GM12865 (cell line): ENCODE results near the gene DLX6.

Experiments
- DNase-seq: peaks from one replicate; pipeline ENCODE4 v3.0.0; 2010; ENCODE audit warnings: low read depth
- H3K4me3 ChIP-seq: 2 replicates; pipeline ENCODE4 v1.5.1; 2011; ENCODE audit warnings: mild to moderate bottlenecking, low read depth, low read length, control low read depth
- TF ChIP-seq, protein P1 (sequence below): IDR thresholded peaks from 2 replicates; pipeline ENCODE4 v1.5.1; 2011; ENCODE audit warnings: low read length, control low read depth, low read depth, inconsistent platforms; ENCODE audit not compliant: insufficient read depth; ENCODE audit errors: missing control alignments

Gene DLX6

DNA sequence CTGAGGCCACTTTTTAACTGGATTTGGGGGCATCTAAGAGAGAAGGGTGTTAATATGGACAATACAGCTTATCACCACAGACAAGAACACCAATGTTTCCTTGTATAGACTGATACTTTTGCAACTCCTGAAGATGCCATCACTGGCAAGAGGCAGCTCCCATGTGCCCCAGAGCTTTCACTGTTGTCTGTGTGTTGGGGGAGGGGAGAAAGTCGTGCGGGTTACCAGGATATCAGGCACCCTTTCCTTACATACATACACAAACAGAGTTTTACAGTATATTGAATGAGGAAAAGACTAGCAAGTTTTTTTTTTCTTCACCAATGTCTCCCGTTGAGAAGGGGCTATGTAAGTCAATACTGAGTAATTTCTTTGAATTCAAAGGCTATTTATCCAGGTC lies 4.1 kb upstream of the DLX6 start:
- no peak for DNase-seq
- H3K4me3 ChIP-seq = no peak overlapping the region
- TF ChIP-seq, protein P1, sequence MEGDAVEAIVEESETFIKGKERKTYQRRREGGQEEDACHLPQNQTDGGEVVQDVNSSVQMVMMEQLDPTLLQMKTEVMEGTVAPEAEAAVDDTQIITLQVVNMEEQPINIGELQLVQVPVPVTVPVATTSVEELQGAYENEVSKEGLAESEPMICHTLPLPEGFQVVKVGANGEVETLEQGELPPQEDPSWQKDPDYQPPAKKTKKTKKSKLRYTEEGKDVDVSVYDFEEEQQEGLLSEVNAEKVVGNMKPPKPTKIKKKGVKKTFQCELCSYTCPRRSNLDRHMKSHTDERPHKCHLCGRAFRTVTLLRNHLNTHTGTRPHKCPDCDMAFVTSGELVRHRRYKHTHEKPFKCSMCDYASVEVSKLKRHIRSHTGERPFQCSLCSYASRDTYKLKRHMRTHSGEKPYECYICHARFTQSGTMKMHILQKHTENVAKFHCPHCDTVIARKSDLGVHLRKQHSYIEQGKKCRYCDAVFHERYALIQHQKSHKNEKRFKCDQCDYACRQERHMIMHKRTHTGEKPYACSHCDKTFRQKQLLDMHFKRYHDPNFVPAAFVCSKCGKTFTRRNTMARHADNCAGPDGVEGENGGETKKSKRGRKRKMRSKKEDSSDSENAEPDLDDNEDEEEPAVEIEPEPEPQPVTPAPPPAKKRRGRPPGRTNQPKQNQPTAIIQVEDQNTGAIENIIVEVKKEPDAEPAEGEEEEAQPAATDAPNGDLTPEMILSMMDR = no peak

- no peak overlapping the region for H3K4me3 ChIP-seq
- DNase-seq = no peak
- TF ChIP-seq, protein P1 = no peak
Observed at GRCh38 chr7:97001656-97002554, 3.4 kb upstream of the DLX6 start.

DNA sequence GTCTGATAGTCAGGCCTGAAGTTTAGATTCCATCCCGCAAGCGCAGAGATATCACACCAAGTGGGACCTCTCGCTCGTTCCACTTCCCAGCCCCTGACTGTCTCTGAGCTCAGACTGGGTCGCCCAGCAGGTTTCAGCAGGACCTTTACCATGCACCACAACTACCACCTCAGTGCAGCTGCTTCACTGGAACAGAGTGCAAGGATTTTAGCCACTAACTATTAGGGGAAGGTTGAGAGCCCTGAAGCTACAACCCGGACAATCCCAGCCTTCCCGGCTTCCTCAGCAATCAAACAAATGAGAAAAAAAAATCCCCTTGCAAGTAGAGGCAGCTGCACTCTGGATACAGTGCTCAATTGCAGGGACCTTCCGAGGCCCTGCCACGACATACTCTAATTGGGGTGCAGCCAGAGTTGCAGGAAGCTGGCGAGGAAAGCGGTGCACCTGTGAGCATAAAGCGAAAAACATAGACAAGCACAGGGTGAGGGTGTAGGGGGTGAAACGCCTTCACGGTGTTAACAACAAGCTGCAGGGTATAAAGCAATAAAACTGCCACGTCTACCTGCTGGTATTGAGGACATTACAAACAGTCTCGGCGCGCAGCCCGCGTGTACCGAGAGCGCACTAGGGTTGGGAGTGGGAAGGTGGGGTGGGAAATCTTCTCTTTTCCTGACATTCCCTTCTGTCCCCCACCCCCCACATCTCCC lies 2.6 kb upstream of the DLX6 start:
- TF ChIP-seq, protein P1 = no peak
- no peak overlapping the region for H3K4me3 ChIP-seq
- DNase-seq = no peak

DNA sequence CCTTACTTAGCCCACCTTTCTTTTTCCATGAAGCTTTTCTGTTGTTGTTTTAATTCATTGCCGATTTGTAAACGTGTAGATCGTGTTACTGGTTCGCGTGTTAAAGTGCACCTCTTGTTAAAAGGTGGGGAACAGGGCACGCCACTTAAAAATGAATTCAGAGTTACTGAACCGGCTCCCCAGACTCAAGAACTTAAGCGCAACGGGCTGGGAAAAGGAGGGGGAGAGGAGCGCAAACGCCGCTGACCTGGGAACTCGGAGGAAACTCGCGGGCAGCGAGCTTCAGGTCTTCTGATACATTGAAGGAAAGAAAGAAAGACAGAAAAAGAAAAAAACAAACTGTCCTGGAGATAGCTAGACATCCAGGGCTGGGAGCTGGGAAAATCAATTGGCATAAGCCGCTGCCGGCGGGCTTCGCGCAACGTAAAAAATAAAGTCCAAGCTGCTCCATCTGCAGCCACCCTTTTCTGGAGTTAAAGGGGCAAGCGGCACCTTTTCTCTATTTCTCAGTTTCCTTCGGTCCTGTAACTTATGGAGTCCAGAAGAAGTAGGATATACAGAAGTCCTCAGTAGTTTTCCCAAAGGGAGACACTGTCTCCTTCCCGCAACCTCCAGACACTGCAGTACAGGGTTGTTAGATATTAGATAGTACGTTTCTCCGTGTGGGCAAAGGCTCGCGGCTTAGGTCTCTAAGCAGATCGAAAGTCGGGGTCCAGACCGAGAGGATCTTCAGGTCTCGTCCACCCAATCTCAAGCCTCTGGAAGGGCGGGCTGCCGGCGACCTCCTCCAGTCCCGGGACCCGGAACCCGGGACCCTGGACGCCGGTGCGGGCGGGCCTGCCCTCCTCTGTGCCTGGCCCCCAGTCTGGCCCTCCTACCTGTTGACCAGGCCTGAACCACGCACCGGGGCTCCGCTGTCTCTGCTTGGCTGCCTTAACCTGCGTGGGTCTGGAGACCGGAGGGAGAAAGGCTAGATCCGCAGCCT lies 1.8 kb upstream of the DLX6 start:
- DNase-seq = no peak
- no peak overlapping the region for H3K4me3 ChIP-seq
- TF ChIP-seq, protein P1 = no peak

DNA sequence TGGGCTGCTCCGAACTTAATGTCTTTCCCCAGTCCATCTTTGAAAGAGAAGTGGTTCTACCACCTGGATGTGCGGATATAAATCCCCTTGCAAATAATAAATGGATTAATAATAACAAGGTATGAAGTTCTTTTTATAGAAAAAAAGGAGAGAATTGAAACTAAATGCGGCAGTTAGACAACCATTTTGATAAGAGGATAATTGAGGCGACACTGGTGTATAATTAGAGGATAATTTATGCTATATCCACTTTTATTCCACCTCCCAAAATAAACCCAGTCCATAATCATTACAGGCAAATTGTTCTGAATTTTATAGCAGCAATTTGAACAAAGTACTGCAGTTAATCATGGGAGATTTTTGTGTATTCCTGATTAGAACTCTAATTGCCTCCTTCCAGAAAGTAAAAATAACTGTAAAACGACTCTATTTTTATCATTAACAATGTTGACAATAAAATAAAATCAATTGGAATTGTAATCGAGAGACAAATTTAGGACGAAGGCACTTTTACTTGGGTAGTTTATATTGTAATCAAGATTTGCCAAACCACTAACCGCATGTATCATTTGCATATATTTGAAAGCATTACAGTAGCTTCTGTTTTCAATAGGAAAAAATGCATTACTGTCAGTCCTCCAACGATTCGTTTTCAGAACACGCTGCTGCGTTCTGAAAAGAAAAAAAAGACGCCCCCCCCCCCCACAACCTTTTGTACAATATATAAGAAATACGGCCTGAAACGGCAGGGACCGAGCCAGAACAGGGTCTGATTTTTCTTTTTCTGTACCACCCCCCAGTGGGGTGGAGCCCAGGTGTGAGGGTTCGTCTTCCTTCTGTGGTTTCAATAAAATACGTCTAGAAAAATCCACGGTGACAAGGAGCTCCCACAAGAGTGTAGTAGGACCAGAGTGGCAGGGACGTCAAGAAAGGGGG lies 838 bp upstream of the DLX6 start:
- DNase-seq = no peak
- TF ChIP-seq, protein P1 = no peak
- H3K4me3 ChIP-seq = no peak overlapping the region
